Activated T-cell treated with anti-CD3 and anti-CD28 coated beads, Interleukin-2, amount 50 U/mL, for 72 hours (primary cell): ENCODE data around the gene FUT9. TPM values are rescaled to one million over a fixed set of nuclear protein-coding genes. Genes with fewer than 3 reads are reported as not detected.
A peak's percentile ranks its signal among the peaks of the same experiment; 100 is the strongest.

Experiments used
- ATAC-seq, 2 donors: fragments of 150-1000 bp; cut with Tn5 transposase; replicated peaks in 1 of 2; 2 replicates each; pipeline ENCODE4 v1.10.0; 2021; ENCODE audit warnings: moderate library complexity in 2 of 2, mild to moderate bottlenecking in 1 of 2
- DNase-seq, 2 donors: peaks; one replicate each; pipeline ENCODE4 v3.0.0; 2021 to 2022; ENCODE audit warnings: mixed read lengths in 1 of 2
- H3K27ac Mint-ChIP-seq: one replicate; pipeline ENCODE4 v1.8.0; 2022; ENCODE audit warnings: mild to moderate bottlenecking, moderate library complexity, mixed read lengths
- H3K27me3 Mint-ChIP-seq: one replicate; pipeline ENCODE4 v1.8.0; 2022; ENCODE audit warnings: low read depth, mixed read lengths
- H3K36me3 Mint-ChIP-seq, 2 donors: one replicate each; pipeline ENCODE4 v1.8.0; 2022; ENCODE audit warnings: mixed read lengths in 2 of 2, mild to moderate bottlenecking in 1 of 2; ENCODE audit not compliant: insufficient read depth in 2 of 2
- H3K4me1 Mint-ChIP-seq: one replicate; pipeline ENCODE4 v1.8.0; 2022; ENCODE audit warnings: low read depth, mixed read lengths
- H3K4me3 Mint-ChIP-seq, 2 donors: one replicate each; pipeline ENCODE4 v1.8.0; 2022; ENCODE audit warnings: mild to moderate bottlenecking in 2 of 2, mixed read lengths in 2 of 2, moderate library complexity in 2 of 2
- H3K9me3 Mint-ChIP-seq, 2 donors: one replicate each; pipeline ENCODE4 v1.8.0; 2022; ENCODE audit warnings: mixed read lengths in 2 of 2
- total RNA-seq, 2 donors: library from RNA; stranded (reverse); gene quantifications; one replicate each; pipeline ENCODE4 v1.2.3, GENCODE V29; 2022

The FUT9 gene
- total RNA-seq, 2 donors from 2014 or later: not detected

- H3K27me3 Mint-ChIP-seq: no peaks in the 10 kb centered on the region
- H3K4me1 Mint-ChIP-seq: no peaks in the 10 kb centered on the region
- H3K9me3 Mint-ChIP-seq: no peaks in the 10 kb centered on the region
- DNase-seq (no peak), ATAC-seq (no peak)
- H3K4me3 Mint-ChIP-seq: peak overlapping the region in 1 of 2 donors; percentile 63
- H3K36me3 Mint-ChIP-seq: no peaks in the 10 kb centered on the region
- H3K27ac Mint-ChIP-seq: peak overlapping the region; percentile 38
Observed at GRCh38 chr6:96156425-96156824, 140.7 kb downstream of the FUT9 start.

GRCh38 chr6:96157018-96157565 lies 141.3 kb downstream of the FUT9 start:
- peak overlapping the region; percentile 38 for H3K27ac Mint-ChIP-seq
- ATAC-seq (peak in 1 of 2 donors; percentile 39), DNase-seq (no peak)
- peak overlapping the region in 1 of 2 donors; percentile 63 for H3K4me3 Mint-ChIP-seq
- H3K9me3 Mint-ChIP-seq: no peaks in the 10 kb centered on the region
- no peaks in the 10 kb centered on the region for H3K36me3 Mint-ChIP-seq
- H3K27me3 Mint-ChIP-seq: no peaks in the 10 kb centered on the region
- H3K4me1 Mint-ChIP-seq: no peaks in the 10 kb centered on the region

- Mint-ChIP-seq H3K9me3 (no peaks in the 10 kb centered on the region), H3K36me3 (no peaks in the 10 kb centered on the region), H3K4me3 (no peak overlapping the region), H3K4me1 (no peaks in the 10 kb centered on the region), H3K27ac (no peak overlapping the region), H3K27me3 (no peaks in the 10 kb centered on the region)
- DNase-seq (no peak), ATAC-seq (no peak)
Observed at GRCh38 chr6:96162711-96163120, 146.9 kb downstream of the FUT9 start.

DNA sequence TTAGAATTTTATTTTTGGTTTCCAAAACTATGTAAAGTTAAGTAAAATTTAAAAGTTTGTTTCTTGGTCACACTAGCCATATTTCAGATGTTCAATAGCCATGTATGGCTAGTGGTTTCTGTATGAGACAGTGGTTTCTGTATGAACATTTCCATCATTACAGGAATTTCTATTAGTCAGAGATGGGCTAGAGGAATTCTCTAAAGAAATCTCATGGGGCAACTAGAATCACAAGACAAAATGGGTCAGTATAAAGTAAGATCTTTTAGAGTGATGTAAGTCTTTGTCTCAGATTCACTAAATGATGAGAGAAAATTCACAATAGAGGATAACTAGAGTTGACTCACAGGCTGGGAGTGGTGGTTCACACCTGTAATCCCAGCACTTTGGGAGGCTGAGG lies 149.0 kb downstream of the FUT9 start:
- H3K36me3 Mint-ChIP-seq: no peaks in the 10 kb centered on the region
- H3K27ac Mint-ChIP-seq: no peak overlapping the region
- DNase-seq: no peak
- no peaks in the 10 kb centered on the region for H3K4me1 Mint-ChIP-seq
- no peak for ATAC-seq
- no peak overlapping the region for H3K4me3 Mint-ChIP-seq
- no peaks in the 10 kb centered on the region for H3K9me3 Mint-ChIP-seq
- no peaks in the 10 kb centered on the region for H3K27me3 Mint-ChIP-seq

DNA sequence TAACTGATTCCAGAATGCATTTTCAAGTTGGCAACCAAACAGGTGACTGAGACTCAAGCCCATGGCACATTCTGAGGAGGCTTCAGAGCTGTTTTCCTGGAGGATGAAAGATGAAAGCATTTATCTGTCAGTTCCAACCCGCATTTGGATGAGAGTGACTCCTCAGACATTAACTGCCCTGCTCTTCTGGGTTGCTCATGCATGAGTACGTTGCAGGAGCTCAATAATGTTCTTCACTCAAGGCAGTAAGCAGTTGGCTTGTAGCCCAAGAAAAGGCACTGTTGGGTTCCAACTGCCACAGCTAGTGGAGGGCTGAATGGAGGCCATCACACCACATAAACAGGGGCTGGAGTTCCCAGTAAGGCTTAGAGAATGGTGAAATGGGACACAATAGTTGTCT lies 155.3 kb downstream of the FUT9 start:
- H3K4me3 Mint-ChIP-seq: no peak overlapping the region
- ATAC-seq (no peak), DNase-seq (no peak)
- no peaks in the 10 kb centered on the region for H3K4me1 Mint-ChIP-seq
- no peaks in the 10 kb centered on the region for H3K9me3 Mint-ChIP-seq
- no peaks in the 10 kb centered on the region for H3K36me3 Mint-ChIP-seq
- peaks cover 6% of the 10 kb centered on the region for H3K27me3 Mint-ChIP-seq
- H3K27ac Mint-ChIP-seq: no peak overlapping the region

DNA sequence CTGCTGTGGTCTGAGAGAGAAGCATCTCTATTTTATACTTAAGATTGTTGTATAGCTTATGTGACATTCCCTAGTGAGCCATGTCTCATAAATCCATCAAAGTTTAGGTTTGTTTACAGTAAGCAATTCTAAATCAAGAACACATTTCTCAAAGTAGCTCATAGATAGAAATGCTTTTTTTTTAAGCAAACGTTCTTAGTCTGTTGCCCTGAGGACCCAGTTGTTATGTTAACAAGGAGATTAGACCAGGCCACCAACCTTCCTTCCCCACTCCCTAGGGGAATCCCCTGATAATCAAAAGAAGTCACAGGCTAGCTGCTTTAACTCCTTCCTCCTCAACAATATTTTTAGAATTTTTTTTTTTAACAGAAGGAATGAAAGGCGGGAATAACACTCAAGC lies 169.0 kb downstream of the FUT9 start:
- DNase-seq: no peak
- no peak overlapping the region for H3K4me3 Mint-ChIP-seq

DNA sequence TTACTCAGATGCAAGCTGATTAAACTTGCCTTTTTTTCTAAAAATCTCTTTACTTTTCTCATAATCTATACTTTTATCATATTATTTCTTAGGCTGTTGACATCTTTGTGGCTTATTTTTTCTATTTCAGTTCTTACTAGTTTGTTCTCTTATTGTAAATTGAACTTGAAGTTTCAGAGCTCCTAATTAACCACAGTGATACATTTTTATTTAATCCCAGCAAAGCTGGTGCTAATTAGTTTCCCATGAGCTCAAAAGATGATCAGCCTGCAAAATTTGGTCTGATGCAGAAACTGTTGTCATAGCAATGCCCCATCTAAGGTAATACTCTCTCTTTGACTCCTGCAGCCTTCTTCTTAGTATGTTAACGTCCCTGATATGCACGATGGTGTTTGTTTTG lies 170.3 kb downstream of the FUT9 start:
- peaks cover 2 to 4% of the 10 kb centered on the region in 2 donors for H3K9me3 Mint-ChIP-seq
- peaks cover 6% of the 10 kb centered on the region for H3K27me3 Mint-ChIP-seq
- H3K4me3 Mint-ChIP-seq: no peak overlapping the region
- H3K36me3 Mint-ChIP-seq: no peaks in the 10 kb centered on the region
- H3K4me1 Mint-ChIP-seq: no peaks in the 10 kb centered on the region
- ATAC-seq (no peak), DNase-seq (no peak)
- no peak overlapping the region for H3K27ac Mint-ChIP-seq

More for the DNA sequence above, 169.0 kb downstream of the FUT9 start:
- Mint-ChIP-seq H3K27ac (no peak overlapping the region), H3K9me3 (peaks cover 2 to 4% of the 10 kb centered on the region in 2 donors), H3K4me1 (no peaks in the 10 kb centered on the region), H3K27me3 (peaks cover 6% of the 10 kb centered on the region), H3K36me3 (no peaks in the 10 kb centered on the region)
- ATAC-seq: no peak

DNA sequence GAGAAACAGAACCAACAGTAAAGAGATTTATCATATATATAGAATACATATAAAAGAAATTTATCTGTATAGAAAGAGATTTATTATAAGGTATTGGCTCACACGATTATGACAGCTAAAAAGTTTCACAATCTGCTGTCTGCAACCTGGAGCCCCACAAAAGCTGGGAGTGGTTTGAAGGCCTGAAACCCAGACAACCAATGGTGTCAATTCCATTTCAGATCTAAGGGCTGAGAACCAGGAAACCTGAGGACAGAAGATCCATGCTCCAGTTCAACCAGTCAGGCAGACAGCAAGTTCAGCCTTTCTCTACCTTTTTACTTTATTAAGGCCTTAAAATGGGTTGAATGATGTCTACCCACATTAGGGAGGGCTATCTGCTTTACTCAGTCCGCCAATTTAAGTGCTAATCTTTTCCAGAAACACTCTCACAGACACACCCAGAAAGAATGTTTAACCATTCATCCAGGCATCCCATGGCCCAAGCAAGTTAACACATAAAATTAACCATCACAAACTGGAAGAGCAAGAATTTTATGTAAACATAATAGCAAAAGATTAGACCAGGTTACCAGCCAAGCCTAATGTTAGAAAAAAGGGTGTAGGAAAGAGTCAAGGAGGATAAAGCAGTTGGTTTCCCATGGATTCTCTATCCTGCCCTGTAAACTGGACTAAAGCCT lies 170.9 kb downstream of the FUT9 start:
- DNase-seq (no peak), ATAC-seq (no peak)
- Mint-ChIP-seq H3K27me3 (peaks cover 6% of the 10 kb centered on the region), H3K4me3 (no peak overlapping the region), H3K9me3 (peaks cover under 1 to 4% of the 10 kb centered on the region in 2 donors), H3K36me3 (no peaks in the 10 kb centered on the region), H3K27ac (no peak overlapping the region), H3K4me1 (no peaks in the 10 kb centered on the region)

DNA sequence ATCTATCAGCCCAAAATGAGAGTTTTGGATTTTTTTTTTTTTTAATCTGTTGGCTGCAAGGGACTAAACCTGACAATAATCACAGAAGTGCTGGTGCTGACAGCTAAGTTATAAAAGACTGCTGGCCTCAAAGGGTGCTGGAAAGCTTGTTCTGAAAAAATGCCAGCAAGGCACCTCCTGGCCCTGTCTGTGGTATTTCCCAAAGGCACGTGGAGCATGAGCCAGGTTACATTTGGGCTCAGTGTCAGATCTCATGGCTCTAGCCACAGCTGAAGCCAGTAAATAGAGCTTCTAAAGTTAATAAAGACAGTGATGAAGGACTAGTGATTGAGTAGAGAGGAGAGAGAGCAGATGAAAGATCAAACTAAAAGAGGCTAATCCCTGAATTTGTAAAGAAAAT lies 178.9 kb downstream of the FUT9 start:
- no peak overlapping the region for H3K27ac Mint-ChIP-seq

GRCh38 chr6:96195272-96195671 lies 179.5 kb downstream of the FUT9 start:
- Mint-ChIP-seq H3K9me3 (peaks cover 0 to 6% of the 10 kb centered on the region in 2 donors), H3K27me3 (no peaks in the 10 kb centered on the region), H3K27ac (no peak overlapping the region), H3K4me1 (no peaks in the 10 kb centered on the region), H3K4me3 (no peak overlapping the region), H3K36me3 (peaks cover 0 to 2% of the 10 kb centered on the region in 2 donors)
- ATAC-seq (no peak), DNase-seq (no peak)

More for the DNA sequence above, 178.9 kb downstream of the FUT9 start:
- H3K4me1 Mint-ChIP-seq: no peaks in the 10 kb centered on the region
- peaks cover 0 to 2% of the 10 kb centered on the region in 2 donors for H3K36me3 Mint-ChIP-seq
- DNase-seq: no peak
- H3K9me3 Mint-ChIP-seq: peaks cover 0 to 6% of the 10 kb centered on the region in 2 donors
- no peak for ATAC-seq
- H3K4me3 Mint-ChIP-seq: no peak overlapping the region
- no peaks in the 10 kb centered on the region for H3K27me3 Mint-ChIP-seq

DNA sequence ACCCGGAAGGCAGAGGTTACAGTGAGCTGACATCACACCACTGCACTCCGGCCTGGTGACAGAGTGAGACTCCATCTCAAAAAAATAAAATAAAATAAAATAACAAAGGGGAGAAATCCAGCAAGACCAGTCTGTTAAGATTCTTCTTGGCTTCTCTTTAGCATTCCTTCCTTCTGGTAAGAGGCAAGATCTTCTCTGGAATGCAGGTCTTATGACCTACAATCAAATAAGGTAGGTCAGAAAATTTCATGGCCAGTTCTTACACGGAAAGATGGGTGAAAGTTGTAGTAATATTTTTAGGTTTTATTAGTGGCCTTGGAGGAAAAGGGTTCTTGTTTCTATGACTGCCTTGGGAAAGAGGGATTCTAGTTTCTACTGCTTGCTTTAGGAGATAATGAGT lies 180.9 kb downstream of the FUT9 start:
- no peaks in the 10 kb centered on the region for H3K4me1 Mint-ChIP-seq
- peaks cover 0 to 6% of the 10 kb centered on the region in 2 donors for H3K9me3 Mint-ChIP-seq
- H3K36me3 Mint-ChIP-seq: peaks cover 0 to 2% of the 10 kb centered on the region in 2 donors
- no peak overlapping the region for H3K27ac Mint-ChIP-seq
- no peak for DNase-seq
- ATAC-seq: no peak
- no peak overlapping the region for H3K4me3 Mint-ChIP-seq
- H3K27me3 Mint-ChIP-seq: no peaks in the 10 kb centered on the region

DNA sequence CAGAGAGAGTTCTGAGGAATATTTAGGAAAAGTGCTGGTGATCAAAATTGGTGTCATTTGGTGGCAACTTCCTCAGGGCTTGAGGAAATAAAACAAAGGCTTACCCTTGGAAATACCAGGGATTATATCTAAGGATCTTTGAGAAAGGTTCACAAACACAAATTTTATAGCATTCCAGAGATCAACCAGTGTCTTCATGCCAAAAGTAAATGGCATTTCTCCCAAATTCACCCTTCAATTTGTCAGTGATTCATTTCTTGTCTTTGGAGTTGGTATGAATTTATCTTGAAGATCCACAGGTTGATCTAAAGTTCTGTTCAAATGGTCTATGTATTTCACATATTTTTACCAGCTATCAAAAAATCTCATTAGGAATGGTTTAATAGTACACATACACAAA lies 181.5 kb downstream of the FUT9 start:
- H3K27ac Mint-ChIP-seq: no peak overlapping the region
- DNase-seq: no peak
- H3K27me3 Mint-ChIP-seq: no peaks in the 10 kb centered on the region
- H3K36me3 Mint-ChIP-seq: no peaks in the 10 kb centered on the region
- no peak overlapping the region for H3K4me3 Mint-ChIP-seq
- ATAC-seq: no peak
- no peaks in the 10 kb centered on the region for H3K4me1 Mint-ChIP-seq
- H3K9me3 Mint-ChIP-seq: peaks cover 0 to 3% of the 10 kb centered on the region in 2 donors

DNA sequence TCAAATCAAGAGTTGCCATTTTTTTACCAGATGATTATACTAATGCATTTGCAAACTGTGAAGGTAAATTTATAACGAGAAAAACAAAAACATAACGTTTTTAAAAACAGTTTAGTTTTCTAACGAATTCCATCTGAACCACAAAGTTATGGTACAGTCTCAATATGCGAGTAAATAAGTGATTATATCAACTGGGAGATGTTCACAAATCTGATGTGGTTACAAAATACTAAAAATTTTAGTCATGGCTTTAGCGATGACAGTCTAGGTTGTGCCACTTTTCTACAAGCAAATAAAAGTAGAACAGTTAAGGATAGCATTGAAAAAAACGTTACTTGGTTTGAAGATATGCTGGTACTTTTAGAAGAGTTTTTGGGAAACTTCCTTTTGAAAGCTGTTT lies 186.8 kb downstream of the FUT9 start:
- Mint-ChIP-seq H3K9me3 (no peaks in the 10 kb centered on the region), H3K36me3 (no peaks in the 10 kb centered on the region), H3K4me1 (no peaks in the 10 kb centered on the region), H3K4me3 (no peak overlapping the region), H3K27ac (no peak overlapping the region), H3K27me3 (no peaks in the 10 kb centered on the region)
- no peak for ATAC-seq
- DNase-seq: no peak

GRCh38 chr6:96211341-96211740 lies 195.6 kb downstream of the FUT9 start:
- Mint-ChIP-seq H3K36me3 (no peaks in the 10 kb centered on the region), H3K27ac (no peak overlapping the region), H3K9me3 (no peaks in the 10 kb centered on the region), H3K27me3 (no peaks in the 10 kb centered on the region), H3K4me1 (no peaks in the 10 kb centered on the region), H3K4me3 (no peak overlapping the region)
- ATAC-seq (no peak), DNase-seq (no peak)
